ENCODE measurements around the gene CEP164.
A peak's percentile ranks its signal among the peaks of the same experiment; 100 is the strongest.

The CEP164 gene

DNA sequence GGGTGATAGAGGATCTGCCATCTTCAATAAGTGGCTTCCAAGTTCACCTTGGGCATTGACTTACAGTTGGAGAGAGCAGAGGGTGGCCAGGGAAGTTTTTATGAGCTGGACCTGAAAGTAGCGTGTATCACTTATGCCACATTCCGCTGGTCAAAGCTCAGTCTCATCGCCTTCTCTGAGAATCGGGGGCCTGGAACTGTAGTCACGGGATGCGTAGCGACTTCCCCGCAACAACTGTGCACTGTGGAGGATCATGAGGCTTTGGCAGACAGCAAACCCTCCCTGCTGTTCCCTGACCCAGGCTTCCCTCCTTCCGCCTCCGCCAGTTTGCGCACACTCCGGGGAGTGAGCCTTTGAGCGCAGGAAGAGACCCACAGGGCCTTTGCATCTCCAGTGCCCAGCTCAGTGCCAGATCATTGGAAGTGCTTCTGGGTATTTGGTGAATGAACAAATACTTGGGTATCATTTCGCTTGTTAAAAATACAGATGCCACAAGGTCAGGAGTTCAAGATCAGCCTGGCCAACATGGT, 95.5 kb downstream of the CEP164 start:
- DNase-seq: no peak

- no peak for DNase-seq
Observed at GRCh38 chr11:117424781-117425180, 97.1 kb downstream of the CEP164 start.

GRCh38 chr11:117425679-117426296, 98.1 kb downstream of the CEP164 start:
- DNase-seq: no peak

DNA sequence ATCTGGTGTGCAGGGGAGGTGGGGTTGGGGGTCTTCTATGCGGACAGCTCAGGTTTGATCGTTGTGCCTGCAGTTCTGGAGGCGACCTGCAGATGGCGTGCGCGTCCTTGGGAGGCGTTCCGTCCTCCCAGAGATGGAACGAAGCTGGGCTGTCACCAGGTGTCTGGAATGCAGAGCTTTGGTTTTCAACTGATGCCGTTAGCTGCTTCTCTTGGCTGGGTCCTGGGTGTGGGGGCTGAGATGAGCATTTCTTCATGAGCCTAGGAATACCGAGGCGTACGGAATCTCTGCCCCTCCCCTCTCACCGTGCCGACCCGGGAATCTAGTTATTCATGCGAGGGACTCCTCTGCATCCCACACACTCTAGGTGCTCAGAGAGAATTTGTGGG, 98.6 kb downstream of the CEP164 start:
- DNase-seq: peak; percentile 52 to 64

DNA sequence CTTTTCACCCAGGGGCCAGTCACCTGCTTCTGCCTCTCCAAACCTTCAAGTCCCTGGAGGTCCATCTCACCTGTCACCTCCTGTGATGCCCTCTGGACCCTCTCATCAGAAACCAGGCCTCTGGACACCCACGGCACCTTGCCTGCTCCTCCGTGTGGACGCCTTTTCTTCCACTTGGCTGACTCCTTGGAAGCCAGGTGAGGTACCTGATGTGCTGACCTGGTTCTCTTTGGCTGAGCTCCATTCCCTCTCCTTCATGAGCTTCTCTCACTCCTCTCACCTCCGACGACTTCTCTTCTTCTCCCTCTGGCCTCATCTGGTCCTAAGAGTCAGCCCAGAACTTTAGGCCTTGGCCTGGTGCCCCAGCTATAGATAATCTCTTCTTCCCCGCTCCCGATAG, 99.3 kb downstream of the CEP164 start:
- DNase-seq: no peak

DNA sequence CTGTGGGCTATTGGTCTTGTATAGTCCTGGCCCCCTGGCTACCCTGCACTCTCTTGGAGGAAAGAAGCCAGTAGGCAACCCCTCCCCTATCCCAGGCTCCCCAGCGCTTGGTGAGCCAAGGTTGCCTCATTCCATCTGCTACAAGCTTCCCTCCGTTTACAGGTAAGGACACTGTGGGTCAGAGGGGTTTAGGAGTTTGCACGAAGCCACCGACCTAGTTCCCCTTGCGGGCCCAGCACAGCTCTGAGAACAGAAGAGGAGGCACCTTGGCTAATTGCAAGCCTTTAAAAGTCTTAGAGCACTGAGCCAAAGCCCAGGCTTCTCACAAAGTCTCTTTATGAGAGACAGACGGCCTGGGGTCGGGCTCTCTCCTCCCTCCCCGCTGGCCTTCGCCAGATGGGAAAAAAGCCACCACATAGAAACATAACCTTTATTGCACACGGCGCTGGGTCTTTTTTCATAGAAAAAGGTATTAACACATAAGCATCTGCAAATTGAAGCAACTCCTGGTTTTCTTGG, 99.8 kb downstream of the CEP164 start:
- DNase-seq: no peak

- DNase-seq: no peak
Observed at GRCh38 chr11:117428186-117428855, 100.7 kb downstream of the CEP164 start.

- DNase-seq: no peak
Observed at GRCh38 chr11:117428856-117429229, 101.2 kb downstream of the CEP164 start.

GRCh38 chr11:117430293-117430955, 102.8 kb downstream of the CEP164 start:
- DNase-seq: no peak

- DNase-seq: no peak
Observed at GRCh38 chr11:117431436-117431835, 103.8 kb downstream of the CEP164 start.

DNA sequence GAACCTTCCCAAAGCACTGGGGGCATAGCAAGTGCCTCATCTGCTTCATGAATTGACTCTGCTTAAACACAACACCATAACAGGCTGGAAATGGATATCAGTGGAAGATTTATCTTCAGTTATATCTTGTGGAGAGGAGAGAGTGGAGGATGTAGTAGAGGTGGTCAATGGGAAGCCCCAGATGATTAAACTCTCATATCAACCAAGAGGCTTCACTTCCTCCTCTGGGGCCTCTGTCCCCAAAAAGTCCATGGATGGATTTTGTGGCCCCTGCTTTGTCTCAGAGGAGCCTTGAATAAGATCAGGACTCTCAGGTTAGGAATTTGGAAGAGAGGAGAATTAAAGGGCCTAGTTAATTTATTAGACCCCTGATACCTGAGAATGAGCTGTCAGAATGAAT, 106.1 kb downstream of the CEP164 start:
- no peak for DNase-seq

GRCh38 chr11:117434481-117434880, 106.8 kb downstream of the CEP164 start:
- DNase-seq: no peak

GRCh38 chr11:117435326-117435725, 107.7 kb downstream of the CEP164 start:
- no peak for DNase-seq

DNA sequence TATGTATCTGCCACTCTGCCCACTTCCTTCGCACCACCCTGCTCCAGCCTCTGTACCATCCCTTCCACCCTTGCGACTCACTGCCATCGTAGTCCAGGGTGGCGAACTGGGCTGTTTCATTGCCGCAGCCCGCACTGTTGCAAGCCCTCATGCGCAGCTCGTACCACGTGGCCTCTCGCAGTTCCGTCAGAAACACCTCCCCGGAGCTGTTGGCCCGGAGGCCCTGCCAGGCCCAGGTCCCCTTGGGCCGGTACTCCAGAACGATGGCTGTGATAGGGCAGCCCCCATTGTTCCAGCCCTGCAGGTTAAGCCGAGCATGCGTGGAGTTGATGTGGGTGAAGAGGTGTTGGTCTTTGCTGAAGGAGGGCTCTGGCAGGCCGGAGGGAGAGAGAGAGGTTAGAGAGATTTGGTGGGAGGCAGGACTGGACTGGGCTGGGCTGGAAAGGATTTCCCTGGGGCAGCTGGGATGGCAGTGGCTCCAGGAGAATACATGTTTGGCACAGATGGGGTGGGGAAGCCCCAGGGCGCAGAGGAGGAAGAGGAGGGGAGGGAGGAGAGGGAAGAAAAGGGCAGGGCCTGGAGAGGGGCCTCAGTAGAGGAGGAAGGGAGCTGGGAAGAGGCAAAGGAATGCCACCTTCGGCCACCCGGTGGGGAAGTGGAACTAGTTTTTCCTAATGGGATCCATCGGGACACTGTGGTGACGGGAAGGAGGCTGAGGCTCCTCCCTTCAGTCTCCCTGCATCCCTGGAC, 109.6 kb downstream of the CEP164 start:
- DNase-seq: no peak

- no peak for DNase-seq
Observed at GRCh38 chr11:117437791-117438130, 110.1 kb downstream of the CEP164 start.

- DNase-seq: no peak
Observed at GRCh38 chr11:117438371-117439000, 110.8 kb downstream of the CEP164 start.

- DNase-seq: no peak
Observed at GRCh38 chr11:117439256-117439655, 111.6 kb downstream of the CEP164 start.

DNA sequence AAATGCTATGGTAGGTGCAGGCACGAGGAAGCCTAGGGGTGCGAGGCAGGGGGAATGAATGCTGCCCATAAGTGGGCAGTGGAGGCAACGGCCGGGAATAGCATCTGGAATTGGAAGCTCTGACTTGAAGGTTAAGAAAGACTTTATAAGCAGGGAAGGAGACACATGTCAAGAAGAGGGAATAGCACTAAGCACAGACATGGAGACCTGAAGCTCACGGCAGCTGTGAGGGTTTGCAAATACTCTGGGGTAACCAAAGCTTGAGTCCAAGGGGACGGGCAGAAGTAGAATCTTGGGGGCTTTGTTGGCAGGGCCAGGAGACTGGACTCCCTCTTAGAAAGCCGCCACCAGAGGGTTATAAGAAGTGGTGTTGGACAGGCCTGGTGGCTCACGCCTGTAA, 112.6 kb downstream of the CEP164 start:
- no peak for DNase-seq

DNA sequence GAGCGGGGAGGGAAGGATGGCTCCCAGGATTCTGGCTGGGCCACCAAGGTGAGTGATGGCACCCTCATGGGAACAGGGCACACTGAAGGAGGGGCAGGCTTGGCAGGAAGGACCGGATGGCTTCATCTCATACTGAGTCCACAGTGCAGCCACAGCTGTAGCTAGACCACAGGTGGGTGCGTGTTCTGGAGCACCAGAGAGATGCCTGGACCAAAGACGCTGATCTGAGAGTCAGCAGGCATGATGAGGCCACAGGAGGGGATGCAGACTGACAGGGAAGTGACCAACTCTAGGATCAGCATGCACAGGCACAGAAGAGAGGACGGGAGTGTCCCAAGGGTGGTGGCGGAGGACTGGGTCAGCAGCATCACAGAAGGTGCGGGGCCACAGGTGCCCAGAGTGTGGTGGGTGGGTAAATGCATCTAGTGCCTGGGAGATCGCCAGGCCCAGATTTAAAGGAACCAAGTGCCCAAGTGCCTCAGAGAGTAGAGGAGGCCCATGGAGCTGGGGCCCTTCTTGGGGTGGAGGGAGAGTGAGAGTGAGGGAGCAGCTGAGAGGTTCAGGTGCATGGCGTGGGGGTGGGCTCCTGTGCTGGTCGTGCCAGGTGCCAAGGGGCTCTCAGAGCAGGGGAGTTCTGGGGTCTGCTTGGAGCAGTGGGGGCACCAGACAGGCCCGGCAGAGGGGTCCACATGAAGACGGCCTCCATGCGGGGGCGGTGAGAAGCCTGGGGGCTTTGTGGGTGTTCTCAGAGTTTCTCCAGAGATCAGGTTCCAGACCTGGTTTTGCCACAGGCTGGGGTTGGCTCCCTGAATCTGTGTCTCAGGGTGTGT, 113.7 kb downstream of the CEP164 start:
- DNase-seq: no peak

GRCh38 chr11:117442049-117442868, 114.6 kb downstream of the CEP164 start:
- no peak for DNase-seq

- DNase-seq: no peak
Observed at GRCh38 chr11:117442869-117443239, 115.2 kb downstream of the CEP164 start.

Measured in NCI-H2081 (cell line).